MG63 (cell line): Measurements from ENCODE around the gene SMIM36. TPM values are rescaled to one million over a fixed set of nuclear protein-coding genes. Genes with fewer than 3 reads are reported as not detected.

Experiments
- DNase-seq: peaks from one replicate; pipeline ENCODE4 v3.0.0-alpha.2; 2020
- H3K27me3 ChIP-seq: fragments of 250-450 bp; sonication (Bioruptor Pico); 2 replicates; pipeline ENCODE4 v1.5.1; 2020; ENCODE audit warnings: mild to moderate bottlenecking, moderate library complexity
- H3K36me3 ChIP-seq: fragments of 250-450 bp; sonication (Bioruptor Pico); 2 replicates; pipeline ENCODE4 v1.5.1; 2020; ENCODE audit warnings: mild to moderate bottlenecking, moderate library complexity
- H3K4me3 ChIP-seq: fragments of 250-450 bp; sonication (Bioruptor Pico); 2 replicates; pipeline ENCODE4 v1.5.1; 2020; ENCODE audit warnings: mild to moderate bottlenecking, moderate library complexity
- H3K9me3 ChIP-seq: fragments of 250-450 bp; sonication (Bioruptor Pico); 2 replicates; pipeline ENCODE4 v1.5.1; 2020; ENCODE audit warnings: mild to moderate bottlenecking, moderate library complexity
- total RNA-seq: library from RNA; depleted of rRNA; stranded (reverse); fragments of >200 nt; shearing (Covaris generic); gene quantifications from 2 replicates; pipeline ENCODE4 v1.2.3, GENCODE V29; 2014; ENCODE audit warnings: low replicate concordance; rRNA removed

Gene SMIM36
- not detected in 2 replicates for total RNA-seq

DNA sequence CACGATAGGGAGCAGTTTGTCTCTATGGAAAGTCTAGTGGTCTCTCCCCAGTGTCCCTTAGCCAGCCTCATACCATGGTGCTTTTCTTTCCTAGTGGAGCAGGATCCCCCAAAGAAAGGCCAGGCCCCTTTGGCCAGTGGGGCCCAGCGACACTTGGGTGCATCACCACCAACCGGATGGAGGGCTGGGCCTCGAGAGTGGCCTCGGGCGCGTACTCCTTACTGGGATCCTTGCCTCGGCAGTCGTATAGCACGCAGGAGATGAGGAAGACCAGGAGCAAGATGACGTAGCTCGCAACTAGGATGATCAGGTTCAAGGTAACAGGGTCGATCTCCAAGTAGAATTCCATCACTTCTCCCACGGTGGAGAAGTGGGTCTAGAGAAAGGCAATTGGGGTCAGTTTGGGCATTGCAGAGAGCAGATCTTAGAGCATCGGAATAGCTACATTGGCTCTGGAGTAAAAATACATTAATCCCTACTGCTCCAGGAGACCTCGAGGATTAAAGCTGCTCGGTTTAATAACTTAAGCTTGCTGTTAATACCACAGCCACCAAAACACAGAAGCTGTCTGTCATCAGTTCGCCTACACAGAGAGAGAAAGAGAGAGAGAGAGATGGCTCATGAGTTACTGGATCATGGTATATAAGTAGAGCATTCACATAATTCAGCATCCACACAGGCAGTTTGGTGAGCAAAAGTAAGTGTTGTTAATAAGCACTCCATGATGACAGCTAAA lies at the start of gene SMIM36:
TSS of gene SMIM36 (minus strand) at position 467 of the 736 bp plus-strand sequence.
- DNase-seq, result no peak
- Histone ChIP-seq H3K4me3 (no peak within 1 kb of the TSS), H3K27me3 (peaks cover 4% of the 10 kb centered on the region; the same call in 1 of the 2 replicates), H3K9me3 (no peaks in the 10 kb centered on the region), H3K36me3 (no peaks in the 10 kb centered on the region)

- peaks cover under 1% of the 10 kb centered on the region; the same call in 1 of the 2 replicates for H3K27me3 ChIP-seq
- DNase-seq, result no peak
- no peaks in the 10 kb centered on the region for H3K36me3 ChIP-seq
- no peak overlapping the region for H3K4me3 ChIP-seq
- no peaks in the 10 kb centered on the region for H3K9me3 ChIP-seq
Measured at GRCh38 chr17:55555772-55556171, 44.5 kb upstream of the SMIM36 start.

- no peak for DNase-seq
- H3K4me3 ChIP-seq, result no peak overlapping the region
- no peaks in the 10 kb centered on the region for H3K9me3 ChIP-seq
- no peaks in the 10 kb centered on the region for H3K36me3 ChIP-seq
- 0 out of 2 replicates have a peak, but pooled peaks cover 4% of the 10 kb centered on the region for H3K27me3 ChIP-seq
Measured at GRCh38 chr17:55549140-55549539, 37.9 kb upstream of the SMIM36 start.

- no peak for DNase-seq
- Histone ChIP-seq H3K9me3 (no peaks in the 10 kb centered on the region; the same call in 1 of the 2 replicates), H3K27me3 (0 out of 2 replicates have a peak, but pooled peaks cover 4% of the 10 kb centered on the region), H3K4me3 (no peak overlapping the region), H3K36me3 (no peaks in the 10 kb centered on the region)
Measured at GRCh38 chr17:55546991-55547664, 35.9 kb upstream of the SMIM36 start.

DNA sequence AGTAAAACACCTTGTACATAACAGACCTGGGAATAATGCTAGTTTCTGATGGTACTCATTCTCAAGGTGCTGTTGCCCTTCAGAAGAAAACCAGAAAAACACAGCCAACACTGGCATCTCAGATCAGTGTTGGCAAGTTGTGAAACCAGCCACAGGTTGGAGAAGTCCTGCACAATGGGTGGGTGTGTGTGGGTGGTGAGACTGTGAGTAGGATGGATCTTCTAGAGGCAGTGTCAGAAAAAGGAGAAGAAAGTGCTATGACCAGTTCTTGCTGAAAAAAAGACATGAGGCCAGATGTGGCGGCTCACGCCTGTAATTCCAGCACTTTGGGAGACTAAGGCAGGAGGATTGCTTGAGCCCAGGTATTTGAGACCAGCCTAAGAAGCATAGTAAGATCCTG lies 35.2 kb upstream of the SMIM36 start:
- Histone ChIP-seq H3K4me3 (no peak overlapping the region), H3K27me3 (0 out of 2 replicates have a peak, but pooled peaks cover 4% of the 10 kb centered on the region), H3K36me3 (no peaks in the 10 kb centered on the region), H3K9me3 (no peaks in the 10 kb centered on the region; the same call in 1 of the 2 replicates)
- DNase-seq, result no peak

DNA sequence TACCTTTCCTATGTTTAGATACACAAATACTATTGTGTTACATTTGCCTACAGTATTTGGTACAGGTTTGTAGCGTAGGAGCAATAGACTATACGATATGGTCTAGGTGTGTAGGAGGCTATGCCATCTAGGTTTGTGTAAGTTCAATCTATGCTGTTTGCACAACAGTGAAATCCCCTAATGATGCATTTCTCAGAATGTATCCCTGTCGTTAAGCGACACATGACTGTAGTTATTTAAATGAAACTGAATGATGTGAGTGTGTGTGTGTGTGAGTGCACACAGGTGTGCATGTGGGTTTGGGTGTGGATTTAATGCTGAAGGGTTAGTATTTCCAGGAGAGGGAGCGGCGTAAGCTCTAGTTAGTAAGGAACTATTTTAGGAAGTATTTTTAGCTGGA lies 34.6 kb upstream of the SMIM36 start:
- no peaks in the 10 kb centered on the region; the same call in 1 of the 2 replicates for H3K9me3 ChIP-seq

GRCh38 chr17:55543709-55544108 lies 32.5 kb upstream of the SMIM36 start:
- no peak for DNase-seq
- Histone ChIP-seq H3K36me3 (no peaks in the 10 kb centered on the region), H3K4me3 (no peak overlapping the region), H3K27me3 (no peaks in the 10 kb centered on the region), H3K9me3 (no peaks in the 10 kb centered on the region; the same call in 1 of the 2 replicates)

More for the DNA sequence above, 34.6 kb upstream of the SMIM36 start:
- Histone ChIP-seq H3K4me3 (no peak overlapping the region), H3K36me3 (no peaks in the 10 kb centered on the region), H3K27me3 (0 out of 2 replicates have a peak, but pooled peaks cover 4% of the 10 kb centered on the region)
- DNase-seq, result no peak

DNA sequence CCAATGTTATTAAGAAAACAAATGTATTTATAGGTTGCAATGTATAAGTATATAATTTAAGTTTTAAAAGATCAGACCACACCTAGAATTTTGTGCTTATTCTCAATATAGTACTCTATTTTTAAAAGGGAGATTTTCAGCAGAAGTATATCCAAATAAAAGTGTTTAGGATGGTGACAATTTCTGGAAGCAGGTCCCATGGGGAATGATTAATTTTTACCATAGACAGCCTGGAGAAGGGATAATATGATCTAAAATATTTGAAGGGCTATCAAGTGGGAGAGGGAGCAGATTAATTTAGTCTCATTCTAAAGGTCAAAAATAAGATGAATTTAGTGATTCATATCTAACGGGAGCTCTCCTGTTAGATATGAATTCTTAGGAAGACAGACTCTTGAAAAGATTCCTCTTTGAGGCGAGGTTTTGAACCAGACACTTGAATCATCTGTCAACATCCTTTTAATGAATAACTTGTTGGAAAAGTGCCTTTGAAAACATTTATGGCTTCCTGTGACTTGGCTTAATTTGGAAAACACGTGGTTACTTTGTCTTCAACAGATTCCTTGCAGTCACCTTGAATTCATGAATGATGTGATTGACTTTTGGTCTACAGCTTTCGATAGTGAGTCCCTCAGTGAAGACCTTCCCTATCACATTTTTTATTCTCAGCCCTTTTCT lies 29.3 kb upstream of the SMIM36 start:
- no peaks in the 10 kb centered on the region for H3K27me3 ChIP-seq
- DNase-seq, result no peak
- no peaks in the 10 kb centered on the region for H3K36me3 ChIP-seq
- H3K9me3 ChIP-seq, result no peaks in the 10 kb centered on the region; the same call in 1 of the 2 replicates
- H3K4me3 ChIP-seq, result no peak overlapping the region

DNA sequence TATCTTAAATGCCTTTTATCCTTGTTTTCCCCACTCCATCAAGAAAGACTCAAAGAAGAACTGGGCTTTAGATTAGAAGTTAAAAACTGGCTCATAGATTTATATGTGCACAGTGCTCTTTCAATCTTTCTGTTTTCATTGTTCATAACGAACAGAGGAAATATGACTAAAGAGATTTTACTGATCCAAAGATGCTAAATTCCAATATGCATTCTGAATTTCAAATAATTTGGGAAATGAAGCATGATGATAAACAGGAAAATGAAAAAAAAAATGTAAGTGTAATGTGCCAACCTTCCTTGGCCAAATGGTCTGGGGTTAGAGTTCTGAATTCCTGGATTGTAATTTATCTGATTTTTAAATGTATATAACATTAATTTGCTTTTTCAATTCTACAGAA lies 25.0 kb upstream of the SMIM36 start:
- Histone ChIP-seq H3K4me3 (no peak overlapping the region), H3K9me3 (no peaks in the 10 kb centered on the region), H3K36me3 (no peaks in the 10 kb centered on the region), H3K27me3 (no peaks in the 10 kb centered on the region; the same call in 1 of the 2 replicates)
- DNase-seq, result no peak

DNA sequence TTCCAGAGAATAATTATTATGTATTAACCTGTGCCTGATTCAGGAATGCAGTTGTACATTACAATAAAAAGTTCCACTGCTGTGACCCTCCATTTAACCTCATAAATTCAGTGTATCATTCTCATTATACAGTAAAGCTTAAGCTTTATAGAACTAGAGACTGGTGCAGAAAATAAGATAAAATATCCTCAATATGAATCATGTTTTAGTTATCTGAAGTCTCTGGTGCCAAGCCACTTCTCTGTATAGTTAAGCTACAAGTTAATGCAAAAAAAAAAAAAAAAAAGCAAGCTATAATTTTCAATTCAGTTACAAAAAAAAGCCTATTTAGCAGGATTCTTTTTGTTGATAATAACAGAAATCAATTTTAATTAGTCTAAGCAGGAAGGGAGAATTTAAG lies 22.4 kb upstream of the SMIM36 start:
- H3K36me3 ChIP-seq, result no peaks in the 10 kb centered on the region
- H3K27me3 ChIP-seq, result no peaks in the 10 kb centered on the region; the same call in 1 of the 2 replicates
- DNase-seq, result no peak
- no peak overlapping the region for H3K4me3 ChIP-seq
- H3K9me3 ChIP-seq, result no peaks in the 10 kb centered on the region

GRCh38 chr17:55532670-55533069 lies 21.4 kb upstream of the SMIM36 start:
- H3K36me3 ChIP-seq, result no peaks in the 10 kb centered on the region
- no peak overlapping the region for H3K4me3 ChIP-seq
- no peaks in the 10 kb centered on the region for H3K9me3 ChIP-seq
- no peak for DNase-seq
- no peaks in the 10 kb centered on the region; the same call in 1 of the 2 replicates for H3K27me3 ChIP-seq

DNA sequence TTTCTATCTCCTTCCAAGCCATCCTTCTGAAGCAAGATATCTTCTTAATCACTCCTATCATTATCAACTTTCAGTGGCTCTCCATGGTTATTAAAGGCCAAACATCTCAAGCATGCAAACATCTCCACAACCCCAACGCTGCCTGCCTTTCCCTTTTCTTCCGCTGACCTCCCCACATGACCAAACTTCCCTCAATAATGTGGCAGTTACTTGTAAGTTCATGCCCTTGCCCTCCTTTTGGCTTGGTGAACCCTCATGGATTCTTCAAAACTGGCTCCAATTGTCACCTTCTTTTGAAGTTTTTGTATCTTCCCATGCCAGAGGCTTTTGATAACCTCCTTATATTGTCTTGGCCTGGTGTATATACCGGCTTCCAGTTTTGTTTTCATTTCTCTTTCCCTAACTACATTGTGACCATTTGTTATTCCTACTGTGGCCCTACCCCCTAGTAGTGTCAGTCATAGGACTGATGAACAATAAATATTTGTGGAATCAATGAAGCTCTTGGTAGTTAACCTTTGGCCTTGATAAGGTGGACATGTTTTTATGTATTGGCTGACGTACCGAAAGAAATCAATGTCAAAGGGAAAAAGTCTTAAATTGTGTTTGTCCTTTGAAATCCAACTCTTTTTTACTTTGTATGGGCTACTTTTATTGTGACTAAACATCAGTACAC lies 19.9 kb upstream of the SMIM36 start:
- H3K36me3 ChIP-seq, result no peaks in the 10 kb centered on the region
- no peaks in the 10 kb centered on the region; the same call in 1 of the 2 replicates for H3K27me3 ChIP-seq
- no peaks in the 10 kb centered on the region for H3K9me3 ChIP-seq
- DNase-seq, result no peak
- no peak overlapping the region for H3K4me3 ChIP-seq

- DNase-seq, result no peak
- Histone ChIP-seq H3K27me3 (no peaks in the 10 kb centered on the region; the same call in 1 of the 2 replicates), H3K4me3 (no peak overlapping the region), H3K9me3 (no peaks in the 10 kb centered on the region), H3K36me3 (no peaks in the 10 kb centered on the region)
Measured at GRCh38 chr17:55530064-55530463, 18.8 kb upstream of the SMIM36 start.

GRCh38 chr17:55527540-55528118 lies 16.4 kb upstream of the SMIM36 start:
- H3K36me3 ChIP-seq, result no peaks in the 10 kb centered on the region
- no peak overlapping the region for H3K4me3 ChIP-seq
- DNase-seq, result peak; percentile 7
- no peaks in the 10 kb centered on the region for H3K9me3 ChIP-seq
- no peaks in the 10 kb centered on the region for H3K27me3 ChIP-seq

- peaks cover 10% of the 10 kb centered on the region; the same call in 1 of the 2 replicates for H3K27me3 ChIP-seq
- H3K4me3 ChIP-seq, result no peak overlapping the region
- no peak for DNase-seq
- no peaks in the 10 kb centered on the region for H3K36me3 ChIP-seq
- H3K9me3 ChIP-seq, result no peaks in the 10 kb centered on the region
Measured at GRCh38 chr17:55524440-55525220, 13.4 kb upstream of the SMIM36 start.
